Endothelial cell of umbilical vein (primary cell): ENCODE data around the gene CFAP97. TPM values are rescaled to one million over a fixed set of nuclear protein-coding genes. Genes with fewer than 3 reads are reported as not detected.

Source experiments
- BruUV-seq: library from RNA; stranded (reverse); fragments of 400-500 nt; replicated peaks from 2 replicates; lab custom pipeline; 2021; lab: Mats Ljungman, UMichigan
- CTCF ChIA-PET: fragments of 300-600, 350-600 bp; sonication (Branson Sonifier 250); formaldehyde crosslinking; loops from one replicate; lab custom pipeline; 2021; ENCODE audit warnings: antibody characterized with exemption, inconsistent platforms; lab: Charles Lee
- POLR2A ChIA-PET: fragments of 300-600, 350-600 bp; sonication (Branson Sonifier 250); formaldehyde crosslinking; loops from one replicate; lab custom pipeline; 2021; ENCODE audit warnings: antibody characterized with exemption, inconsistent platforms; lab: Charles Lee
- DNase-seq: peaks from one replicate; pipeline ENCODE4 v3.0.0-alpha.2; 2011; ENCODE audit warnings: low read depth, low spot score
- FAIRE-seq: peaks from 2 replicates; lab custom pipeline; 2011; peaks lifted over from hg19 to GRCh38; lab: Jason Lieb, UNC
- H2AFZ ChIP-seq: 2 replicates; pipeline ENCODE4 v1.6.0; 2012; ENCODE audit warnings: low read depth, low read length, control low read depth, inconsistent platforms
- H3K27ac ChIP-seq: 2 replicates; pipeline ENCODE4 v1.5.1; 2011; ENCODE audit warnings: low read depth, mild to moderate bottlenecking, control low read depth, low read length, moderate library complexity; ENCODE audit not compliant: insufficient read depth
- H3K27me3 ChIP-seq, 2 experiments: 2 replicates each; pipeline versions ENCODE4 v1.6.0 to v1.6.1; 2011; ENCODE audit warnings: low read length in 2 of 2, mixed read lengths in 1 of 2; ENCODE audit not compliant: control insufficient read depth in 2 of 2, insufficient read depth in 2 of 2
- H3K36me3 ChIP-seq, 2 experiments: 2 replicates in 1 of 2; 3 replicates in 1 of 2; pipeline ENCODE4 v1.5.1; 2011; ENCODE audit warnings: low read length in 2 of 2, mild to moderate bottlenecking in 1 of 2, moderate library complexity in 1 of 2; ENCODE audit not compliant: control insufficient read depth in 2 of 2, insufficient read depth in 2 of 2; ENCODE audit errors: extremely low read depth in 1 of 2
- H3K4me1 ChIP-seq: 3 replicates; pipeline ENCODE4 v1.5.1; 2011; ENCODE audit warnings: mild to moderate bottlenecking, low read length; ENCODE audit not compliant: control insufficient read depth, insufficient read depth; ENCODE audit errors: extremely low read depth
- H3K4me2 ChIP-seq: 2 replicates; pipeline ENCODE4 v1.6.1; 2011; ENCODE audit warnings: low read length, control low read depth, mixed read lengths; ENCODE audit not compliant: insufficient read depth
- H3K4me3 ChIP-seq, 3 experiments: fragments of 200-600 bp in 1 of 3; sonication (generic), shearing (Covaris generic) in 1 of 3; replicated peaks in 1 of 3; 2 replicates each; pipeline ENCODE4 v1.5.1; 2011 to 2016; ENCODE audit warnings: control low read depth in 3 of 3, low read length in 3 of 3, mild to moderate bottlenecking in 2 of 3, inconsistent platforms in 1 of 3, low read depth in 1 of 3, moderate library complexity in 1 of 3; ENCODE audit not compliant: insufficient read depth in 1 of 3
- H3K79me2 ChIP-seq: 2 replicates; pipeline ENCODE4 v1.6.0; 2012; ENCODE audit warnings: low read length, inconsistent platforms; ENCODE audit not compliant: control insufficient read depth, insufficient read depth
- H3K9ac ChIP-seq: replicated peaks from 2 replicates; pipeline ENCODE3; 2011; ENCODE audit warnings: low read length, control low read depth; ENCODE audit not compliant: insufficient read depth; ENCODE audit errors: extremely low read depth
- H3K9me1 ChIP-seq: replicated peaks from 3 replicates; pipeline ENCODE4 v1.6.0; 2011; ENCODE audit warnings: mild to moderate bottlenecking, low read length; ENCODE audit not compliant: control insufficient read depth, insufficient read depth; ENCODE audit errors: extremely low read depth
- H3K9me3 ChIP-seq: replicated peaks from 2 replicates; pipeline ENCODE4 v1.5.1; 2012; ENCODE audit warnings: low read length, inconsistent platforms; ENCODE audit not compliant: control insufficient read depth, insufficient read depth
- H4K20me1 ChIP-seq: replicated peaks from 2 replicates; pipeline ENCODE3; 2011; ENCODE audit warnings: mild to moderate bottlenecking, low read length; ENCODE audit not compliant: control insufficient read depth, insufficient read depth; ENCODE audit errors: extremely low read depth
- FOS ChIP-seq: IDR thresholded peaks from 2 replicates; pipeline ENCODE4 v1.6.1; 2011; ENCODE audit warnings: mild to moderate bottlenecking, low read length, moderate library complexity, borderline replicate concordance; ENCODE audit not compliant: insufficient read depth
- JUN ChIP-seq: IDR thresholded peaks from 2 replicates; pipeline ENCODE4 v1.6.1; 2011; ENCODE audit warnings: borderline replicate concordance, low read depth; ENCODE audit not compliant: insufficient read length, insufficient read depth
- MAX ChIP-seq: IDR thresholded peaks from 2 replicates; pipeline ENCODE4 v1.6.1; 2011; ENCODE audit not compliant: insufficient read depth, insufficient read length
- MYC ChIP-seq: IDR thresholded peaks from one replicate; pipeline ENCODE4 v1.6.1; 2011; ENCODE audit warnings: mild to moderate bottlenecking, low read depth, low read length
- dilution Hi-C: fragments of 300-500 bp; cut with MboI; formaldehyde crosslinking; loops from one replicate; pipeline ENCODE4 v1.15.0; 2019; ENCODE audit warnings: low sequenced_read_pairs; ENCODE audit not compliant: extremely low pct_ligation_motif_present
- intact Hi-C: fragments of 100-400 bp; cut with micrococcal nuclease; formaldehyde crosslinking; loops from one replicate; pipeline ENCODE4 v1.10.0; 2022
- polyA plus RNA-seq, 4 experiments: library from polyadenylated mRNA; depleted of rRNA in 3 of 4; stranded (reverse) in 3 of 4; unstranded in 1 of 4; fragments of >200 nt; gene quantifications; 2 replicates each; pipeline versions ENCODE4 v1.2.1 to v1.2.3, GENCODE V29; 2011 to 2012; ENCODE audit warnings: missing spikeins in 1 of 4
- total RNA-seq: library from RNA; stranded (reverse); gene quantifications from 2 replicates; pipeline ENCODE4 v1.2.3, GENCODE V29; 2021
- TF ChIP-seq, protein P1 (sequence below), 2 donors: IDR thresholded peaks; 1 replicate in 1 of 2; 2 replicates in 1 of 2; pipeline ENCODE4 v1.5.1; 2011; ENCODE audit warnings: low read length in 2 of 2, mild to moderate bottlenecking in 2 of 2, moderate library complexity in 2 of 2, control low read depth in 1 of 2, inconsistent platforms in 1 of 2, low read depth in 1 of 2; ENCODE audit not compliant: insufficient read depth in 1 of 2; ENCODE audit errors: extremely low read depth in 1 of 2

The CFAP97 gene
- total and polyA plus RNA-seq, 2 donors (not counting 3 experiments of a cell fraction or from before 2014, with no cell fraction given) = 5.3 to 22.4 TPM

- Histone ChIP-seq H3K9me1 (no peaks in the 10 kb centered on the region), H3K4me3 (no peak overlapping the region), H3K79me2 (peaks cover 26% of the 10 kb centered on the region), H4K20me1 (peaks cover 2% of the 10 kb centered on the region), H3K9ac (no peak overlapping the region), H3K27me3 (no peaks in the 10 kb centered on the region), H3K4me2 (no peak overlapping the region), H3K36me3 (no peaks in the 10 kb centered on the region), H3K9me3 (no peaks in the 10 kb centered on the region), H2AFZ (no peak overlapping the region), H3K27ac (no peak overlapping the region), H3K4me1 (no peaks in the 10 kb centered on the region)
- BruUV-seq = TSS peak; percentile 45
- TF ChIP-seq, protein P1, sequence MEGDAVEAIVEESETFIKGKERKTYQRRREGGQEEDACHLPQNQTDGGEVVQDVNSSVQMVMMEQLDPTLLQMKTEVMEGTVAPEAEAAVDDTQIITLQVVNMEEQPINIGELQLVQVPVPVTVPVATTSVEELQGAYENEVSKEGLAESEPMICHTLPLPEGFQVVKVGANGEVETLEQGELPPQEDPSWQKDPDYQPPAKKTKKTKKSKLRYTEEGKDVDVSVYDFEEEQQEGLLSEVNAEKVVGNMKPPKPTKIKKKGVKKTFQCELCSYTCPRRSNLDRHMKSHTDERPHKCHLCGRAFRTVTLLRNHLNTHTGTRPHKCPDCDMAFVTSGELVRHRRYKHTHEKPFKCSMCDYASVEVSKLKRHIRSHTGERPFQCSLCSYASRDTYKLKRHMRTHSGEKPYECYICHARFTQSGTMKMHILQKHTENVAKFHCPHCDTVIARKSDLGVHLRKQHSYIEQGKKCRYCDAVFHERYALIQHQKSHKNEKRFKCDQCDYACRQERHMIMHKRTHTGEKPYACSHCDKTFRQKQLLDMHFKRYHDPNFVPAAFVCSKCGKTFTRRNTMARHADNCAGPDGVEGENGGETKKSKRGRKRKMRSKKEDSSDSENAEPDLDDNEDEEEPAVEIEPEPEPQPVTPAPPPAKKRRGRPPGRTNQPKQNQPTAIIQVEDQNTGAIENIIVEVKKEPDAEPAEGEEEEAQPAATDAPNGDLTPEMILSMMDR (IDR thresholded peaks at IDR 0.05; ENCODE audit: extremely low read depth in 1 of 2, insufficient read depth in 1 of 2, low read depth in 1 of 2, low read length in 2 of 2) = no peak
- TF ChIP-seq MYC = no peak
- no peak for TF ChIP-seq MAX
- no peak for TF ChIP-seq JUN
- no peak for TF ChIP-seq FOS
- ChIA-PET POLR2A (no interaction called here), CTCF (no interaction called here)
- DNase-seq (no peak), FAIRE-seq (no peak)
- intact Hi-C loops (no loop called here), dilution Hi-C loops (no loop called here)
Observed at GRCh38 chr4:185190306-185190856, 13.4 kb downstream of the CFAP97 start.
